T-cell (primary cell): ENCODE data around the gene RASA2. TPM values are rescaled to one million over a fixed set of nuclear protein-coding genes. Genes with fewer than 3 reads are reported as not detected.

Experiments
- ATAC-seq, 4 experiments: fragments of 200-7000 bp in 3 of 4; fragments of 150-1000 bp in 1 of 4; cut with Tn5 transposase; replicated peaks in 1 of 4; 1 replicate in 3 of 4; 2 replicates in 1 of 4; pipeline ENCODE4 v1.10.0; 2021; ENCODE audit warnings: moderate library complexity in 3 of 4, mild to moderate bottlenecking in 2 of 4, moderate number of reproducible peaks in 1 of 4
- CTCF ChIA-PET, 2 donors: fragments of 300-600 bp; sonication (Branson Sonifier 250); formaldehyde crosslinking; loops; one replicate each; lab custom pipeline; 2022; ENCODE audit warnings: antibody characterized with exemption in 2 of 2; lab: Charles Lee
- POLR2A ChIA-PET, 2 donors: fragments of 300-600 bp; sonication (Branson Sonifier 250); formaldehyde crosslinking; loops; one replicate each; lab custom pipeline; 2022; ENCODE audit warnings: antibody characterized with exemption in 2 of 2; lab: Charles Lee
- DNase-seq, 35 experiments: peaks; one replicate each; pipeline versions ENCODE4 v3.0.0 to v3.0.0-alpha.2; 2013 to 2023
- H3K27ac ChIP-seq: one replicate; pipeline ENCODE4 v1.5.1; 2013; ENCODE audit warnings: low read length
- H3K27me3 ChIP-seq, 2 experiments: replicated peaks in 1 of 2; 1 replicate in 1 of 2; 2 replicates in 1 of 2; pipeline versions ENCODE4 v1.6.1 to v1.7.0; 2013; ENCODE audit warnings: low read length in 1 of 2, mixed read lengths in 1 of 2; ENCODE audit not compliant: control insufficient read depth in 2 of 2, insufficient read depth in 2 of 2; ENCODE audit errors: extremely low read depth in 1 of 2
- H3K36me3 ChIP-seq, 2 donors: 1 replicate in 1 of 2; 2 replicates in 1 of 2; pipeline versions ENCODE4 v1.6.1 to v1.7.0; 2013; ENCODE audit warnings: low read length in 1 of 2; ENCODE audit not compliant: control insufficient read depth in 2 of 2, insufficient read depth in 1 of 2; ENCODE audit errors: extremely low read depth in 1 of 2
- H3K4me1 ChIP-seq, 2 experiments: 1 replicate in 1 of 2; 2 replicates in 1 of 2; pipeline versions ENCODE4 v1.6.1 to v1.7.0; 2013; ENCODE audit warnings: low read length in 2 of 2, mixed read lengths in 1 of 2; ENCODE audit not compliant: insufficient read depth in 2 of 2, control insufficient read depth in 1 of 2; ENCODE audit errors: extremely low read depth in 1 of 2
- H3K4me3 ChIP-seq, 2 donors: 1 replicate in 1 of 2; 2 replicates in 1 of 2; pipeline versions ENCODE4 v1.5.1 to v1.7.0; 2013; ENCODE audit warnings: mild to moderate bottlenecking in 2 of 2, low read length in 1 of 2, moderate library complexity in 1 of 2; ENCODE audit not compliant: control insufficient read depth in 1 of 2; ENCODE audit errors: extremely low read depth in 1 of 2
- H3K9me3 ChIP-seq: 2 replicates; pipeline ENCODE4 v1.7.0; 2013
- H3K27ac Mint-ChIP-seq, 2 donors: one replicate each; pipeline ENCODE4 v1.8.0; 2020 to 2021; ENCODE audit warnings: mild to moderate bottlenecking in 2 of 2, mixed read lengths in 2 of 2
- H3K27me3 Mint-ChIP-seq, 2 donors: one replicate each; pipeline ENCODE4 v1.8.0; 2021 to 2022; ENCODE audit warnings: mixed read lengths in 2 of 2
- H3K36me3 Mint-ChIP-seq: one replicate; pipeline ENCODE4 v1.8.0; 2021; ENCODE audit warnings: mixed read lengths
- H3K4me1 Mint-ChIP-seq, 3 donors: one replicate each; pipeline ENCODE4 v1.8.0; 2020 to 2022; ENCODE audit warnings: mixed read lengths in 3 of 3, mild to moderate bottlenecking in 1 of 3
- H3K4me3 Mint-ChIP-seq, 3 donors: one replicate each; pipeline ENCODE4 v1.8.0; 2020 to 2022; ENCODE audit warnings: mild to moderate bottlenecking in 3 of 3, mixed read lengths in 3 of 3, moderate library complexity in 3 of 3
- H3K9me3 Mint-ChIP-seq, 3 donors: one replicate each; pipeline ENCODE4 v1.8.0; 2020 to 2022; ENCODE audit warnings: mixed read lengths in 3 of 3
- WGBS: methylation state at CpG from one replicate; pipeline ENCODE4 v1.1.5; 2013; ENCODE audit warnings: missing lambda C conversion rate; ENCODE audit not compliant: insufficient coverage; 5-methylcytosine and 5-hydroxymethylcytosine counted together
- total RNA-seq, 35 experiments: library from RNA in 6 of 35; stranded (reverse) in 6 of 35; fragments of 120-200 nt in 1 of 35; gene quantifications; one replicate each; pipeline versions ENCODE4 v1.2.1 to v1.2.4 and lab custom pipeline; 2013 to 2026

RASA2 gene
- total RNA-seq, 5 donors from 2014 or later (not counting 1 experiment from before 2014, with no cell fraction given) = 52.7 to 80.0 (median 62.6) TPM

- Histone ChIP-seq H3K27ac (peak overlapping the region; percentile 91), H3K27me3 (no peaks in the 10 kb centered on the region), H3K4me1 (peaks cover 32 to 79% of the 10 kb centered on the region in 2 experiments), H3K36me3 (peaks cover 0 to 6% of the 10 kb centered on the region in 2 donors), H3K9me3 (no peaks in the 10 kb centered on the region), H3K4me3 (peak overlapping the region in 1 of 2 donors; percentile 66)
- ATAC-seq (no peak), DNase-seq (peak in 1 of 35 experiments; percentile 35)
- H3K9me3 Mint-ChIP-seq = peaks cover 0 to 5% (median 0%) of the 10 kb centered on the region in 3 donors
- ChIA-PET POLR2A (interaction anchor here (0.6 to 1.4 kb wide), 5 partner anchors 8 to 240 kb away, joined by 3 to 5 read pairs (median 3); no protein-coding TSS in a partner anchor), CTCF (interaction anchor here in 1 of 2 donors (0.6 to 1.9 kb wide), 5 partner anchors 9 to 70 kb away, joined by 3 to 8 read pairs (median 6); partner anchors contain the start of gene RASA2)
- H3K36me3 Mint-ChIP-seq = peaks cover 15% of the 10 kb centered on the region
- H3K27ac Mint-ChIP-seq = peak overlapping the region; percentile 95
- no peaks in the 10 kb centered on the region for H3K27me3 Mint-ChIP-seq
- peak overlapping the region; percentile 61 to 77 (median 76) for H3K4me3 Mint-ChIP-seq
- peaks cover 23 to 59% (median 56%) of the 10 kb centered on the region in 3 donors for H3K4me1 Mint-ChIP-seq
These were observed 13.1 kb downstream of the RASA2 start for GRCh38 chr3:141499965-141500364.

GRCh38 chr3:141500397-141500796, 13.6 kb downstream of the RASA2 start:
- H3K4me1 ChIP-seq = peaks cover 32 to 79% of the 10 kb centered on the region in 2 experiments
- H3K4me3 ChIP-seq = no peak overlapping the region
- H3K36me3 Mint-ChIP-seq = peaks cover 12% of the 10 kb centered on the region
- H3K9me3 Mint-ChIP-seq = peaks cover 0 to 5% (median 0%) of the 10 kb centered on the region in 3 donors
- DNase-seq (no peak), ATAC-seq (no peak)
- no peaks in the 10 kb centered on the region for H3K9me3 ChIP-seq
- CTCF ChIA-PET = interaction anchor here in 1 of 2 donors (1.0 to 1.9 kb wide), 4 partner anchors 10 to 26 kb away, joined by 4 to 8 read pairs (median 6); partner anchors contain the start of gene RASA2
- peak overlapping the region; percentile 95 for H3K27ac Mint-ChIP-seq
- H3K4me3 Mint-ChIP-seq = peak overlapping the region in 2 of 3 donors; percentile 61 to 76
- POLR2A ChIA-PET = interaction anchor here (0.6 to 1.4 kb wide), 8 partner anchors 8 to 1480 kb away, joined by 3 to 5 read pairs (median 4); no protein-coding TSS in a partner anchor
- peaks cover 0 to 6% of the 10 kb centered on the region in 2 donors for H3K36me3 ChIP-seq
- no CpG with 5 or more reads among the region's 1 CpG for WGBS
- H3K27ac ChIP-seq = peak overlapping the region; percentile 91
- H3K4me1 Mint-ChIP-seq = peaks cover 18 to 55% (median 52%) of the 10 kb centered on the region in 3 donors
- H3K27me3 ChIP-seq = no peaks in the 10 kb centered on the region
- H3K27me3 Mint-ChIP-seq = no peaks in the 10 kb centered on the region

- POLR2A ChIA-PET = no interaction called here
- CTCF ChIA-PET = interaction anchor here in 1 of 2 donors (0.6 kb wide), 2 partner anchors 17 to 246 kb away, joined by 3 to 4 read pairs; no protein-coding TSS in a partner anchor
- no peak for ATAC-seq
- H3K4me3 Mint-ChIP-seq = no peak overlapping the region
- no peaks in the 10 kb centered on the region for H3K9me3 ChIP-seq
- peaks cover 21 to 73% of the 10 kb centered on the region in 2 experiments for H3K4me1 ChIP-seq
- no peak overlapping the region for H3K4me3 ChIP-seq
- peaks cover 0 to 6% of the 10 kb centered on the region in 2 donors for H3K36me3 ChIP-seq
- H3K4me1 Mint-ChIP-seq = peaks cover 32 to 46% (median 46%) of the 10 kb centered on the region in 3 donors
- no peak overlapping the region for H3K27ac ChIP-seq
- no CpG with 5 or more reads among the region's 3 CpGs for WGBS
- no peaks in the 10 kb centered on the region for H3K27me3 ChIP-seq
- DNase-seq = no peak
- H3K9me3 Mint-ChIP-seq = no peaks in the 10 kb centered on the region
- H3K36me3 Mint-ChIP-seq = peaks cover 12% of the 10 kb centered on the region
- H3K27me3 Mint-ChIP-seq = no peaks in the 10 kb centered on the region
- H3K27ac Mint-ChIP-seq = no peak overlapping the region
These were observed 18.3 kb downstream of the RASA2 start for GRCh38 chr3:141505166-141505565.

GRCh38 chr3:141506071-141506470, 19.2 kb downstream of the RASA2 start:
- H3K9me3 ChIP-seq = no peaks in the 10 kb centered on the region
- peaks cover 21% of the 10 kb centered on the region for H3K36me3 Mint-ChIP-seq
- H3K4me3 Mint-ChIP-seq = no peak overlapping the region
- H3K9me3 Mint-ChIP-seq = peaks cover 0 to 6% (median 0%) of the 10 kb centered on the region in 3 donors
- WGBS = no CpG with 5 or more reads among the region's 3 CpGs
- no peak overlapping the region for H3K27ac ChIP-seq
- no peak for ATAC-seq
- no peak overlapping the region for H3K4me3 ChIP-seq
- no peak overlapping the region for H3K27ac Mint-ChIP-seq
- peaks cover 0 to 6% of the 10 kb centered on the region in 2 donors for H3K36me3 ChIP-seq
- peaks cover 41 to 46% (median 46%) of the 10 kb centered on the region in 3 donors for H3K4me1 Mint-ChIP-seq
- ChIA-PET POLR2A (interaction anchor here in 1 of 2 donors (0.7 kb wide), 1 partner anchor 49 kb away, joined by 6 read pairs; no protein-coding TSS in a partner anchor), CTCF (no interaction called here)
- DNase-seq = no peak
- no peaks in the 10 kb centered on the region for H3K27me3 ChIP-seq
- H3K27me3 Mint-ChIP-seq = no peaks in the 10 kb centered on the region
- peaks cover 23 to 70% of the 10 kb centered on the region in 2 experiments for H3K4me1 ChIP-seq

- DNase-seq = no peak
- Mint-ChIP-seq H3K4me1 (peaks cover 54 to 56% (median 55%) of the 10 kb centered on the region in 3 donors), H3K9me3 (peaks cover 0 to 7% (median 0%) of the 10 kb centered on the region in 3 donors), H3K27me3 (no peaks in the 10 kb centered on the region), H3K4me3 (peak overlapping the region in 2 of 3 donors; percentile 37 to 53), H3K36me3 (peaks cover 33% of the 10 kb centered on the region), H3K27ac (peak overlapping the region; percentile 37 to 49)
- peak; percentile 31 to 67 (median 44) for ATAC-seq
- ChIA-PET CTCF (interaction anchor here in 1 of 2 donors (1.0 kb wide), 1 partner anchor 31 kb away, joined by 4 read pairs; no protein-coding TSS in a partner anchor), POLR2A (no interaction called here)
- H3K27me3 ChIP-seq = no peaks in the 10 kb centered on the region
- no CpG with 5 or more reads among the region's 3 CpGs for WGBS
- H3K9me3 ChIP-seq = no peaks in the 10 kb centered on the region
- H3K36me3 ChIP-seq = peaks cover 0 to 11% of the 10 kb centered on the region in 2 donors
- H3K27ac ChIP-seq = peak overlapping the region; percentile 15
- H3K4me3 ChIP-seq = no peak overlapping the region
- peaks cover 22 to 58% of the 10 kb centered on the region in 2 experiments for H3K4me1 ChIP-seq
These were observed 20.7 kb downstream of the RASA2 start for GRCh38 chr3:141507392-141508066.

GRCh38 chr3:141508067-141508436, 21.2 kb downstream of the RASA2 start:
- CTCF ChIA-PET = no interaction called here
- Histone ChIP-seq H3K36me3 (peaks cover 0 to 12% of the 10 kb centered on the region in 2 donors), H3K9me3 (no peaks in the 10 kb centered on the region), H3K4me3 (no peak overlapping the region), H3K27ac (peak overlapping the region; percentile 15), H3K4me1 (peaks cover 20 to 53% of the 10 kb centered on the region in 2 experiments), H3K27me3 (no peaks in the 10 kb centered on the region)
- Mint-ChIP-seq H3K9me3 (peaks cover 0 to 7% (median 0%) of the 10 kb centered on the region in 3 donors), H3K36me3 (peaks cover 38% of the 10 kb centered on the region), H3K4me1 (peaks cover 58 to 61% (median 59%) of the 10 kb centered on the region in 3 donors), H3K27ac (peak overlapping the region; percentile 60 to 81), H3K27me3 (no peaks in the 10 kb centered on the region), H3K4me3 (peak overlapping the region in 2 of 3 donors; percentile 15 to 53)
- WGBS = no CpG with 5 or more reads among the region's 3 CpGs
- POLR2A ChIA-PET = no interaction called here
- peak in 1 of 4 experiments; percentile 26 for ATAC-seq
- no peak for DNase-seq
